Fibroblast of skin of back (primary cell): ENCODE data around the gene RABEP2. TPM values are rescaled to one million over a fixed set of nuclear protein-coding genes. Genes with fewer than 3 reads are reported as not detected.
"Not testable (repeated sequence)": the region's sequence is repeated elsewhere in the genome, so short reads cannot be mapped to it uniquely, and the experiment has no call there.

Experiments
- DNase-seq: peaks from one replicate; pipeline ENCODE4 v3.0.0-alpha.2; 2013
- polyA plus RNA-seq, 2 experiments: library from polyadenylated mRNA; unstranded; fragments of 120-200 nt; gene quantifications; one replicate each; pipeline ENCODE4 v1.2.1, GENCODE V29; 2013; ENCODE audit not compliant: insufficient read length in 2 of 2

The RABEP2 gene
- 21.6 TPM for polyA plus RNA-seq (2013, experiment 1 of 2; ENCODE audit: insufficient read length)
- polyA plus RNA-seq (2013, experiment 2 of 2; ENCODE audit: insufficient read length) = 18.1 TPM

GRCh38 chr16:28924762-28925385 is at the start of gene RABEP2:
TSS of gene RABEP2 (minus strand) at chr16:28925238. CDS start at chr16:28925163, 75 bp downstream.
- DNase-seq = peak; percentile 87

GRCh38 chr16:28974437-28975157 is 49.6 kb upstream of the RABEP2 start, which contains the start of gene SPNS1:
TSS of gene SPNS1 (plus strand) at chr16:28974778. CDS start at chr16:28975152, 374 bp downstream.
- DNase-seq = peak; percentile 97

- peak; percentile 72 for DNase-seq
Measured at GRCh38 chr16:28974007-28974436, 49.0 kb upstream of the RABEP2 start.

GRCh38 chr16:28969696-28970095 is 44.7 kb upstream of the RABEP2 start:
- not testable (repeated sequence) for DNase-seq

- no peak for DNase-seq
Measured at GRCh38 chr16:28967156-28967555, 42.1 kb upstream of the RABEP2 start.

- no peak for DNase-seq
Measured at GRCh38 chr16:28964496-28964895, 39.5 kb upstream of the RABEP2 start.

GRCh38 chr16:28964072-28964471 is 39.0 kb upstream of the RABEP2 start:
- no peak for DNase-seq

GRCh38 chr16:28958836-28959235 is 33.8 kb upstream of the RABEP2 start:
- no peak for DNase-seq

GRCh38 chr16:28958216-28958615 is 33.2 kb upstream of the RABEP2 start:
- no peak for DNase-seq

GRCh38 chr16:28951410-28951943 is 26.4 kb upstream of the RABEP2 start:
- DNase-seq = peak; percentile 23

GRCh38 chr16:28950648-28951409 is 25.8 kb upstream of the RABEP2 start, which contains the start of gene NFATC2IP:
TSS of gene NFATC2IP (plus strand) at chr16:28950937. CDS start at chr16:28951012, 75 bp downstream.
- DNase-seq = peak; percentile 100

- DNase-seq = no peak
Measured at GRCh38 chr16:28946681-28947080, 21.6 kb upstream of the RABEP2 start.

GRCh38 chr16:28943281-28943680 is 18.2 kb upstream of the RABEP2 start:
- DNase-seq = no peak

- DNase-seq = not testable (repeated sequence)
Measured at GRCh38 chr16:28939825-28940224, 14.8 kb upstream of the RABEP2 start.

- no peak for DNase-seq
Measured at GRCh38 chr16:28938721-28939120, 13.7 kb upstream of the RABEP2 start.

- DNase-seq = no peak
Measured at GRCh38 chr16:28937222-28937876, 12.3 kb upstream of the RABEP2 start.

GRCh38 chr16:28936784-28937155 is 11.7 kb upstream of the RABEP2 start:
- no peak for DNase-seq

GRCh38 chr16:28935924-28936783 is 11.1 kb upstream of the RABEP2 start:
- peak; percentile 71 for DNase-seq

- DNase-seq = peak; percentile 31
Measured at GRCh38 chr16:28935346-28935745, 10.3 kb upstream of the RABEP2 start.

- DNase-seq = no peak
Measured at GRCh38 chr16:28933171-28933570, 8.1 kb upstream of the RABEP2 start.
